GM12878 (cell line): ENCODE results near the gene FUT8. TPM values are rescaled to one million over a fixed set of nuclear protein-coding genes. Genes with fewer than 3 reads are reported as not detected.
A peak's percentile ranks its signal among the peaks of the same experiment; 100 is the strongest.

ENCODE experiments used
- ATF7 ChIP-seq: fragments of 450-650 bp; IDR thresholded peaks from 2 replicates; pipeline ENCODE4 v1.6.1; 2016; ENCODE audit warnings: low read depth, mild to moderate bottlenecking
- CBFB ChIP-seq: IDR thresholded peaks from 2 replicates; pipeline ENCODE4 v1.6.1; 2016; ENCODE audit warnings: antibody characterized with exemption, low read depth
- CHD2 ChIP-seq: IDR thresholded peaks from 2 replicates; pipeline ENCODE4 v1.6.1; 2011; ENCODE audit warnings: low read depth, low read length, improper control_type of control experiment, borderline replicate concordance
- CHD4 ChIP-seq: fragments of 200-600 bp; sonication (generic); IDR thresholded peaks from 2 replicates; pipeline ENCODE4 v1.6.1; 2016; ENCODE audit warnings: mild to moderate bottlenecking
- ESRRA ChIP-seq: IDR thresholded peaks from 2 replicates; pipeline ENCODE4 v1.6.1; 2012; ENCODE audit warnings: mild to moderate bottlenecking, low read length, improper control_type of control experiment
- MTA3 ChIP-seq: IDR thresholded peaks from 2 replicates; pipeline ENCODE4 v1.6.1; 2012; ENCODE audit warnings: low read length, inconsistent platforms, borderline replicate concordance
- POLR2AphosphoS2 ChIP-seq: IDR thresholded peaks from 2 replicates; pipeline ENCODE4 v1.6.1; 2011; ENCODE audit warnings: low read depth, mild to moderate bottlenecking, low read length, improper control_type of control experiment, moderate library complexity
- RAD51 ChIP-seq: fragments of 450-650 bp; IDR thresholded peaks from 2 replicates; pipeline ENCODE4 v1.6.1; 2016; ENCODE audit warnings: moderate library complexity, mild to moderate bottlenecking, inconsistent platforms
- STAT3 ChIP-seq: IDR thresholded peaks from 2 replicates; pipeline ENCODE4 v1.6.1; 2011; ENCODE audit warnings: low read depth, low read length, improper control_type of control experiment
- TBL1XR1 ChIP-seq: IDR thresholded peaks from 2 replicates; pipeline ENCODE4 v1.6.1; 2012; ENCODE audit warnings: low read depth, low read length, improper control_type of control experiment
- ZNF24 ChIP-seq: fragments of 450-650 bp; IDR thresholded peaks from 2 replicates; pipeline ENCODE4 v1.6.1; 2017; ENCODE audit warnings: antibody characterized with exemption, mild to moderate bottlenecking
- ZNF622 ChIP-seq: fragments of 450-650 bp; IDR thresholded peaks from 2 replicates; pipeline ENCODE4 v1.6.1; 2017; ENCODE audit warnings: mild to moderate bottlenecking, inconsistent platforms
- ZSCAN29 ChIP-seq: fragments of 450-650 bp; IDR thresholded peaks from 2 replicates; pipeline ENCODE4 v1.6.1; 2017; ENCODE audit warnings: mild to moderate bottlenecking, moderate library complexity
- polyA plus RNA-seq, 11 experiments: library from polyadenylated mRNA; depleted of rRNA in 4 of 11; unstranded in 6 of 11; stranded (reverse) in 5 of 11; fragments of >200 nt; fragmentation: Nextera tagmentation in 4 of 11; fragmentation: Illumina TruSeq in 1 of 11; extraction: Ambion mirVana in 4 of 11; extraction: Trizol in 1 of 11; gene quantifications; 1 replicate in 1 of 11; 2 replicates in 10 of 11; pipeline versions ENCODE4 v1.2.1 to v1.2.3, GENCODE V29; 2011 to 2016; ENCODE audit warnings: inconsistent platforms in 2 of 11, missing spikeins in 2 of 11, low read depth in 1 of 11
- total RNA-seq, 4 experiments: library from RNA; depleted of rRNA in 3 of 4; stranded (reverse); fragments of >200 nt in 3 of 4; fragmentation: Illumina TruSeq in 1 of 4; extraction: Trizol in 1 of 4; gene quantifications; 2 replicates each; pipeline versions ENCODE4 v1.2.1 to v1.2.3, GENCODE V29; 2013 to 2021
- TF ChIP-seq, protein P1 (sequence below): IDR thresholded peaks from 2 replicates; pipeline ENCODE4 v1.6.1; 2012; ENCODE audit warnings: improper control_type of control experiment, low read depth, low read length; ENCODE audit not compliant: insufficient replicate concordance
- TF ChIP-seq, protein P2 (sequence below): IDR thresholded peaks from 2 replicates; pipeline ENCODE4 v1.6.1; 2012; ENCODE audit warnings: low read depth, low read length, improper control_type of control experiment
- TF ChIP-seq, protein P3 (sequence below): fragments of 450-650 bp; IDR thresholded peaks from 2 replicates; pipeline ENCODE4 v1.6.1; 2017; ENCODE audit warnings: borderline replicate concordance
- TF ChIP-seq, protein P4 (sequence below): IDR thresholded peaks from 2 replicates; pipeline ENCODE4 v1.6.1; 2012; ENCODE audit warnings: low read depth, low read length, improper control_type of control experiment
- TF ChIP-seq, protein P5 (sequence below): fragments of 450-650 bp; IDR thresholded peaks from 2 replicates; pipeline ENCODE4 v1.6.1; 2017; ENCODE audit warnings: low read depth, mild to moderate bottlenecking, moderate library complexity
- TF ChIP-seq, protein P6 (sequence below): fragments of 450-650 bp; formaldehyde crosslinking; IDR thresholded peaks from 2 replicates; pipeline ENCODE4 v1.4.0; 2022; ENCODE audit warnings: mild to moderate bottlenecking, moderate library complexity

FUT8 gene
- total and polyA plus RNA-seq, 10 of the 15 experiments (the other 5 are each of a cell fraction or from before 2014, with no cell fraction given) = 21.3 to 106 (median 66.3) TPM

DNA sequence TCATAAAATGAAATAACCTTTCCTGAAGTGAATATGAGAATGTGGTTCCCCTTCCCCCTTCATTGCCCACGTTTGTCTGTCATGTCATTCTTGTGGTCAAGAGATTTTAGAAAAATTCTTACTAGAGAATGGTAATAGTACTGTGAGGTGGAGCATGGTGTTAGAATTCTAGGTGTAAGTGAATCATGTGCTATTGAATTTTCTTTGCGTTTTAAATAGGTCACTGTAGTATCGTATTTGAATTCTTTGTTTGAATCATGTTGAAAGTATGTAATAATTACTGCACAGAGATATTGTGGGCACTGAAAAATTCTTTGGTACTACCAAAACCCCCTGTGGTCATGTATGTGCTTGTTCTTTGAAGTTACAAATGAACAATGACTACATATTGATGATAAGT lies 49.9 kb downstream of the FUT8 start (continued):
- TF ChIP-seq MTA3 (peak; percentile 95), POLR2AphosphoS2 (no peak), ZSCAN29 (no peak), TBL1XR1 (peak; percentile 60; the same call in 1 of the 2 replicates), ZNF24 (peak; percentile 40; the same call in 1 of the 2 replicates), ESRRA (no peak), CHD4 (no peak), CHD2 (no peak), CBFB (peak; percentile 91), ATF7 (peak; percentile 88), STAT3 (peak; percentile 87; the same call in 1 of the 2 replicates), ZNF622 (no peak), RAD51 (no peak)
- TF ChIP-seq, protein P1, sequence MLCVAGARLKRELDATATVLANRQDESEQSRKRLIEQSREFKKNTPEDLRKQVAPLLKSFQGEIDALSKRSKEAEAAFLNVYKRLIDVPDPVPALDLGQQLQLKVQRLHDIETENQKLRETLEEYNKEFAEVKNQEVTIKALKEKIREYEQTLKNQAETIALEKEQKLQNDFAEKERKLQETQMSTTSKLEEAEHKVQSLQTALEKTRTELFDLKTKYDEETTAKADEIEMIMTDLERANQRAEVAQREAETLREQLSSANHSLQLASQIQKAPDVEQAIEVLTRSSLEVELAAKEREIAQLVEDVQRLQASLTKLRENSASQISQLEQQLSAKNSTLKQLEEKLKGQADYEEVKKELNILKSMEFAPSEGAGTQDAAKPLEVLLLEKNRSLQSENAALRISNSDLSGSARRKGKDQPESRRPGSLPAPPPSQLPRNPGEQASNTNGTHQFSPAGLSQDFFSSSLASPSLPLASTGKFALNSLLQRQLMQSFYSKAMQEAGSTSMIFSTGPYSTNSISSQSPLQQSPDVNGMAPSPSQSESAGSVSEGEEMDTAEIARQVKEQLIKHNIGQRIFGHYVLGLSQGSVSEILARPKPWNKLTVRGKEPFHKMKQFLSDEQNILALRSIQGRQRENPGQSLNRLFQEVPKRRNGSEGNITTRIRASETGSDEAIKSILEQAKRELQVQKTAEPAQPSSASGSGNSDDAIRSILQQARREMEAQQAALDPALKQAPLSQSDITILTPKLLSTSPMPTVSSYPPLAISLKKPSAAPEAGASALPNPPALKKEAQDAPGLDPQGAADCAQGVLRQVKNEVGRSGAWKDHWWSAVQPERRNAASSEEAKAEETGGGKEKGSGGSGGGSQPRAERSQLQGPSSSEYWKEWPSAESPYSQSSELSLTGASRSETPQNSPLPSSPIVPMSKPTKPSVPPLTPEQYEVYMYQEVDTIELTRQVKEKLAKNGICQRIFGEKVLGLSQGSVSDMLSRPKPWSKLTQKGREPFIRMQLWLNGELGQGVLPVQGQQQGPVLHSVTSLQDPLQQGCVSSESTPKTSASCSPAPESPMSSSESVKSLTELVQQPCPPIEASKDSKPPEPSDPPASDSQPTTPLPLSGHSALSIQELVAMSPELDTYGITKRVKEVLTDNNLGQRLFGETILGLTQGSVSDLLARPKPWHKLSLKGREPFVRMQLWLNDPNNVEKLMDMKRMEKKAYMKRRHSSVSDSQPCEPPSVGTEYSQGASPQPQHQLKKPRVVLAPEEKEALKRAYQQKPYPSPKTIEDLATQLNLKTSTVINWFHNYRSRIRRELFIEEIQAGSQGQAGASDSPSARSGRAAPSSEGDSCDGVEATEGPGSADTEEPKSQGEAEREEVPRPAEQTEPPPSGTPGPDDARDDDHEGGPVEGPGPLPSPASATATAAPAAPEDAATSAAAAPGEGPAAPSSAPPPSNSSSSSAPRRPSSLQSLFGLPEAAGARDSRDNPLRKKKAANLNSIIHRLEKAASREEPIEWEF = peak; percentile 52
- TF ChIP-seq, protein P2, sequence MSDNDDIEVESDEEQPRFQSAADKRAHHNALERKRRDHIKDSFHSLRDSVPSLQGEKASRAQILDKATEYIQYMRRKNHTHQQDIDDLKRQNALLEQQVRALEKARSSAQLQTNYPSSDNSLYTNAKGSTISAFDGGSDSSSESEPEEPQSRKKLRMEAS = no peak
- TF ChIP-seq, protein P3, sequence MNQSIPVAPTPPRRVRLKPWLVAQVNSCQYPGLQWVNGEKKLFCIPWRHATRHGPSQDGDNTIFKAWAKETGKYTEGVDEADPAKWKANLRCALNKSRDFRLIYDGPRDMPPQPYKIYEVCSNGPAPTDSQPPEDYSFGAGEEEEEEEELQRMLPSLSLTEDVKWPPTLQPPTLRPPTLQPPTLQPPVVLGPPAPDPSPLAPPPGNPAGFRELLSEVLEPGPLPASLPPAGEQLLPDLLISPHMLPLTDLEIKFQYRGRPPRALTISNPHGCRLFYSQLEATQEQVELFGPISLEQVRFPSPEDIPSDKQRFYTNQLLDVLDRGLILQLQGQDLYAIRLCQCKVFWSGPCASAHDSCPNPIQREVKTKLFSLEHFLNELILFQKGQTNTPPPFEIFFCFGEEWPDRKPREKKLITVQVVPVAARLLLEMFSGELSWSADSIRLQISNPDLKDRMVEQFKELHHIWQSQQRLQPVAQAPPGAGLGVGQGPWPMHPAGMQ = no peak
- TF ChIP-seq, protein P4, sequence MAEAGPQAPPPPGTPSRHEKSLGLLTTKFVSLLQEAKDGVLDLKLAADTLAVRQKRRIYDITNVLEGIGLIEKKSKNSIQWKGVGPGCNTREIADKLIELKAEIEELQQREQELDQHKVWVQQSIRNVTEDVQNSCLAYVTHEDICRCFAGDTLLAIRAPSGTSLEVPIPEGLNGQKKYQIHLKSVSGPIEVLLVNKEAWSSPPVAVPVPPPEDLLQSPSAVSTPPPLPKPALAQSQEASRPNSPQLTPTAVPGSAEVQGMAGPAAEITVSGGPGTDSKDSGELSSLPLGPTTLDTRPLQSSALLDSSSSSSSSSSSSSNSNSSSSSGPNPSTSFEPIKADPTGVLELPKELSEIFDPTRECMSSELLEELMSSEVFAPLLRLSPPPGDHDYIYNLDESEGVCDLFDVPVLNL = no peak
- TF ChIP-seq, protein P5, sequence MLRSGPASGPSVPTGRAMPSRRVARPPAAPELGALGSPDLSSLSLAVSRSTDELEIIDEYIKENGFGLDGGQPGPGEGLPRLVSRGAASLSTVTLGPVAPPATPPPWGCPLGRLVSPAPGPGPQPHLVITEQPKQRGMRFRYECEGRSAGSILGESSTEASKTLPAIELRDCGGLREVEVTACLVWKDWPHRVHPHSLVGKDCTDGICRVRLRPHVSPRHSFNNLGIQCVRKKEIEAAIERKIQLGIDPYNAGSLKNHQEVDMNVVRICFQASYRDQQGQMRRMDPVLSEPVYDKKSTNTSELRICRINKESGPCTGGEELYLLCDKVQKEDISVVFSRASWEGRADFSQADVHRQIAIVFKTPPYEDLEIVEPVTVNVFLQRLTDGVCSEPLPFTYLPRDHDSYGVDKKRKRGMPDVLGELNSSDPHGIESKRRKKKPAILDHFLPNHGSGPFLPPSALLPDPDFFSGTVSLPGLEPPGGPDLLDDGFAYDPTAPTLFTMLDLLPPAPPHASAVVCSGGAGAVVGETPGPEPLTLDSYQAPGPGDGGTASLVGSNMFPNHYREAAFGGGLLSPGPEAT = peak; percentile 84
- TF ChIP-seq, protein P6, sequence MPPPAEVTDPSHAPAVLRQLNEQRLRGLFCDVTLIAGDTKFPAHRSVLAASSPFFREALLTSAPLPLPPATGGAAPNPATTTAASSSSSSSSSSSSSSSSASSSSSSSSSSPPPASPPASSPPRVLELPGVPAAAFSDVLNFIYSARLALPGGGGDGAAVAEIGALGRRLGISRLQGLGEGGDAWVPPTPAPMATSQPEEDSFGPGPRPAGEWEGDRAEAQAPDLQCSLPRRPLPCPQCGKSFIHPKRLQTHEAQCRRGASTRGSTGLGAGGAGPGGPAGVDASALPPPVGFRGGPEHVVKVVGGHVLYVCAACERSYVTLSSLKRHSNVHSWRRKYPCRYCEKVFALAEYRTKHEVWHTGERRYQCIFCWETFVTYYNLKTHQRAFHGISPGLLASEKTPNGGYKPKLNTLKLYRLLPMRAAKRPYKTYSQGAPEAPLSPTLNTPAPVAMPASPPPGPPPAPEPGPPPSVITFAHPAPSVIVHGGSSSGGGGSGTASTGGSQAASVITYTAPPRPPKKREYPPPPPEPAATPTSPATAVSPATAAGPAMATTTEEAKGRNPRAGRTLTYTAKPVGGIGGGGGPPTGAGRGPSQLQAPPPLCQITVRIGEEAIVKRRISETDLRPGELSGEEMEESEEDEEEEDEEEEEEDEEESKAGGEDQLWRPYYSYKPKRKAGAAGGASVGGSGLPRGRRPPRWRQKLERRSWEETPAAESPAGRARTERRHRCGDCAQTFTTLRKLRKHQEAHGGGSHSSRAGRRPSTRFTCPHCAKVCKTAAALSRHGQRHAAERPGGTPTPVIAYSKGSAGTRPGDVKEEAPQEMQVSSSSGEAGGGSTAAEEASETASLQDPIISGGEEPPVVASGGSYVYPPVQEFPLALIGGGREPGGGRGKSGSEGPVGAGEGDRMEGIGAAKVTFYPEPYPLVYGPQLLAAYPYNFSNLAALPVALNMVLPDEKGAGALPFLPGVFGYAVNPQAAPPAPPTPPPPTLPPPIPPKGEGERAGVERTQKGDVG (CRISPR knock-in tag) = no peak
